Skin of body (tissue), 2 donors: ENCODE data around the gene CNPY2. TPM values are rescaled to one million over a fixed set of nuclear protein-coding genes. Genes with fewer than 3 reads are reported as not detected.
"Not testable (repeated sequence)": the region's sequence is repeated elsewhere in the genome, so short reads cannot be mapped to it uniquely, and the experiment has no call there.

Experiments
- DNase-seq: peaks from one replicate; lab custom pipeline; 2025; lab: John Stamatoyannopoulos, UW
- total RNA-seq: library from RNA; depleted of rRNA; stranded (reverse); fragments of >200 nt; gene quantifications from one replicate; pipeline ENCODE4 v1.2.3, GENCODE V29; 2014

CNPY2 gene
- total RNA-seq, 1 donor from 2014 or later, result 30.4 TPM

GRCh38 chr12:56298828-56299227 is 17.0 kb downstream of the CNPY2 start:
- DNase-seq, result no peak

GRCh38 chr12:56297400-56297799 is 18.4 kb downstream of the CNPY2 start:
- DNase-seq, result no peak

- DNase-seq, result no peak
Observed at GRCh38 chr12:56296295-56296694, 19.5 kb downstream of the CNPY2 start.

- no peak for DNase-seq
Observed at GRCh38 chr12:56293795-56294194, 22.0 kb downstream of the CNPY2 start.

- no peak for DNase-seq
Observed at GRCh38 chr12:56288705-56289387, 26.9 kb downstream of the CNPY2 start.

GRCh38 chr12:56286044-56286830 is 29.6 kb downstream of the CNPY2 start:
- no peak for DNase-seq

GRCh38 chr12:56284263-56284662 is 31.5 kb downstream of the CNPY2 start:
- DNase-seq, result not testable (repeated sequence)

GRCh38 chr12:56282579-56282978 is 33.2 kb downstream of the CNPY2 start:
- no peak for DNase-seq

GRCh38 chr12:56282030-56282429 is 33.8 kb downstream of the CNPY2 start:
- no peak for DNase-seq

GRCh38 chr12:56280849-56281248 is 34.9 kb downstream of the CNPY2 start:
- no peak for DNase-seq

- DNase-seq, result no peak
Observed at GRCh38 chr12:56278905-56279304, 36.9 kb downstream of the CNPY2 start.

GRCh38 chr12:56274299-56274698 is 41.5 kb downstream of the CNPY2 start:
- no peak for DNase-seq

GRCh38 chr12:56272468-56272867 is 43.3 kb downstream of the CNPY2 start:
- DNase-seq, result not testable (repeated sequence)

- no peak for DNase-seq
Observed at GRCh38 chr12:56271031-56271430, 44.8 kb downstream of the CNPY2 start.

- DNase-seq, result no peak
Observed at GRCh38 chr12:56267443-56268071, 48.2 kb downstream of the CNPY2 start.

GRCh38 chr12:56266693-56267442 is 48.9 kb downstream of the CNPY2 start, which contains the start of gene COQ10A:
Gene COQ10A, plus strand, starts transcription at chr12:56266942. Its CDS starts 177 bp downstream, at chr12:56267119.
- DNase-seq, result peak; percentile 74

GRCh38 chr12:56266068-56266692 is 49.6 kb downstream of the CNPY2 start:
- not testable (repeated sequence) for DNase-seq

GRCh38 chr12:56262955-56263354 is 52.8 kb downstream of the CNPY2 start:
- not testable (repeated sequence) for DNase-seq

- no peak for DNase-seq
Observed at GRCh38 chr12:56261503-56262232, 54.1 kb downstream of the CNPY2 start.

GRCh38 chr12:56260921-56261320 is 54.9 kb downstream of the CNPY2 start:
- no peak for DNase-seq
